Head of caudate nucleus (tissue), 42 donors: ENCODE data around the gene EXD3.

Experiments
- DNase-seq, 42 donors: peaks; one replicate each; pipeline versions ENCODE4 v3.0.0 to v3.0.0-alpha.2; 2020 to 2021; ENCODE audit warnings: mixed read lengths in 7 of 42
- intact Hi-C: fragments of 100-400 bp; cut with DNase I; formaldehyde crosslinking; loops from one replicate; pipeline ENCODE4 v1.15.0; 2022

The EXD3 gene

GRCh38 chr9:137375321-137376058 is 47.5 kb downstream of the EXD3 start:
- intact Hi-C loops: no loop called here
- no peak for DNase-seq

GRCh38 chr9:137374131-137374845 is 48.7 kb downstream of the EXD3 start:
- DNase-seq: peak in 3 of 42 donors; percentile 1 to 5 (median 3)

GRCh38 chr9:137373611-137373980 is 49.4 kb downstream of the EXD3 start:
- intact Hi-C loops: no loop called here
- DNase-seq: peak in 1 of 42 donors; percentile 1

More at GRCh38 chr9:137374131-137374845, 48.7 kb downstream of the EXD3 start:
- intact Hi-C loops: no loop called here

- DNase-seq: peak in 5 of 42 donors; percentile 2 to 23 (median 4)
- intact Hi-C loops: no loop called here
These were observed 50.0 kb downstream of the EXD3 start for GRCh38 chr9:137372693-137373610.

- intact Hi-C loops: no loop called here
- DNase-seq: peak in 4 of 42 donors; percentile 2 to 12 (median 2)
These were observed 50.9 kb downstream of the EXD3 start for GRCh38 chr9:137371946-137372651.

- peak in 3 of 42 donors; percentile 1 to 15 (median 6) for DNase-seq
- intact Hi-C loops: no loop called here
These were observed 51.4 kb downstream of the EXD3 start for GRCh38 chr9:137371521-137371941.

- intact Hi-C loops: no loop called here
- peak; percentile 19 to 81 (median 62) for DNase-seq
These were observed 52.0 kb downstream of the EXD3 start for GRCh38 chr9:137370865-137371520.

- peak in 4 of 42 donors; percentile 2 to 24 (median 12) for DNase-seq
- intact Hi-C loops: no loop called here
These were observed 52.8 kb downstream of the EXD3 start for GRCh38 chr9:137369911-137370764.

- intact Hi-C loops: no loop called here
- peak in 4 of 42 donors; percentile 1 to 19 (median 3) for DNase-seq
These were observed 53.7 kb downstream of the EXD3 start for GRCh38 chr9:137369061-137369787.

GRCh38 chr9:137368431-137369035 is 54.4 kb downstream of the EXD3 start:
- intact Hi-C loops: no loop called here
- DNase-seq: peak in 5 of 42 donors; percentile 1 to 22 (median 9)

- DNase-seq: peak in 1 of 42 donors; percentile 8
- intact Hi-C loops: no loop called here
These were observed 55.2 kb downstream of the EXD3 start for GRCh38 chr9:137367506-137368430.

- intact Hi-C loops: no loop called here
- DNase-seq: peak in 3 of 42 donors; percentile 1 to 27 (median 12)
These were observed 56.0 kb downstream of the EXD3 start for GRCh38 chr9:137366891-137367381.

- DNase-seq: peak in 2 of 42 donors; percentile 1 to 17
- intact Hi-C loops: no loop called here
These were observed 56.5 kb downstream of the EXD3 start for GRCh38 chr9:137366445-137366810.

GRCh38 chr9:137365552-137366444 is 57.2 kb downstream of the EXD3 start:
- intact Hi-C loops: no loop called here
- DNase-seq: peak in 1 of 42 donors; percentile 0
